HG03135 (cell line): Measurements from ENCODE around the gene METTL26.

Source experiments
- ATAC-seq: cut with Tn5 transposase; IDR thresholded peaks from one replicate; pipeline ENCODE4 v1.9.1; 2021; ENCODE audit warnings: mild to moderate bottlenecking, moderate library complexity; ENCODE audit not compliant: unreplicated experiment

METTL26 gene

DNA sequence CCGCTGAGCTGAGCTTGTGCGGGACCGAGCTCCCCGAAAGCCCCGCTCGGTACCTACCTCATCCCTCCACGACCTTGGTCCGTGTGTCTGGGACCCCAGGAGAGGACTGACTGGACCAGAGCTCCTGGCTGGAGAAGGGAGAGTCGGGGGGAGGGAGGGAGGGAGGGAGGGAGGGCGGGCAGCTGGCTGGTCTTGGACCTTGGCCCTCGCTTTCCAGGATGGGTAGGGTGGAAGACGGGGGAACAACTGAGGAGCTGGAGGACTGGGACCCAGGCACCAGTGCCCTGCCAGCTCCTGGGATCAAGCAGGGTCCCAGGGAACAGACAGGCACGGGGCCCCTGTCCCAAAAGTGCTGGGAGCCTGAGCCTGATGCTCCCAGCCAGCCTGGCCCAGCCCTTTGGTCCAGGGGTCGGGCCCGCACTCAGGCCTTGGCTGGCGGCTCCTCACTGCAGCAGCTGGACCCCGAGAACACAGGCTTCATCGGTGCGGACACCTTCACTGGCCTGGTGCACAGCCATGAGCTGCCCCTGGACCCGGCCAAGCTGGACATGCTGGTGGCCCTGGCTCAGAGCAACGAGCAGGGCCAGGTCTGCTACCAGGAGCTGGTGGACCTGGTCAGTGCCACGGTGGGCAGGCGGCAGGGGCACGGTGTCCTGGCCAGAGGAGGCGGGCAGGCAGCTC, 39.9 kb upstream of the METTL26 start:
- ATAC-seq, result no peak

DNA sequence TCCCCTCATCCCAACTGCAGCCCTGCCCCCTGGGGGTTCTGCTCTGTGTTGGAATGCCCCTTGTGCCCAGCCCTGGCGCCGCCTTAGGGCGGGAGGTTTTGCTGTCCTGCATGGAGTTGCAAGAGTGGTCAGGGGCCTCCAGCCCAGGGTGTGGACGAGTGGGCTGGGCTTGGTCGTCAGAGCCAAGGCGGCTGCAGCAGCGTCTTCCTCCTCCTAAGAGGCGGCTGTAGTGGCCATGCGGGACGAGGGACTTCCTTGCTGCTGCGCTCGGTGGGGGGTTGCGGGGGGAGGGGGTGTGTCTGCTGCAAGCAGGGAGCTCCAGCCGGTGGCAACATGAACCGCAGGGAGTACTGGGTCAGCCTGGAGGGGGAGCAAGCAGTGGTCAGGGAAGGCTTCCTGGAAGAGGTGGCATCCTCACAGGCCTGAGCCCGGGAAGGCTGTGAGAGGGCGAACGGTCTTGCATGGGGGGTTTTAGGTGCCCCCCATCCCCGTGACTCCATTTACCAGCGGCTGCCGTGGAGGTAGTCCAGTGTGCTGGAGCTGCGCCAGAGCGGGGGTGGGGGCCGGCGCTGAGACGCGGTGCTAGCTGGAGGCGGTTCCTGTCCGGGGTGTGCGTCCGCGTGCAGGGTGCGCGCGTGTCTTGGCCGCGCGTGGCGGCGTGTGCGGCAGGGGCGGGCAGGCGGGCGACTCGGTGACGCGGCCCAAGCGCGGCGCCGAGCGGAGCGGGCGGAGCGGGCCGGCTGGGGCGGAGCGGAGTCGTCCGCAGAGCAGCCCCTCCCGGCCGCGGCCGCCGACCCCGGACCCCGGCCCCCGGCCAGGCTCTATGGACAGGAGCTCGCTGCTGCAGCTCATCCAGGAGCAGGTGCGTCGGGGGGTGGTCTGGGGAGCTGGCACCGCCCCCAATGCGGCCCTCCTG, 39.1 kb upstream of the METTL26 start, which contains the start of gene RHBDL1:
TSS of gene RHBDL1 (plus strand) at position 704 of the 916 bp plus-strand sequence. CDS start at position 824, 120 bp downstream.
- no peak for ATAC-seq

DNA sequence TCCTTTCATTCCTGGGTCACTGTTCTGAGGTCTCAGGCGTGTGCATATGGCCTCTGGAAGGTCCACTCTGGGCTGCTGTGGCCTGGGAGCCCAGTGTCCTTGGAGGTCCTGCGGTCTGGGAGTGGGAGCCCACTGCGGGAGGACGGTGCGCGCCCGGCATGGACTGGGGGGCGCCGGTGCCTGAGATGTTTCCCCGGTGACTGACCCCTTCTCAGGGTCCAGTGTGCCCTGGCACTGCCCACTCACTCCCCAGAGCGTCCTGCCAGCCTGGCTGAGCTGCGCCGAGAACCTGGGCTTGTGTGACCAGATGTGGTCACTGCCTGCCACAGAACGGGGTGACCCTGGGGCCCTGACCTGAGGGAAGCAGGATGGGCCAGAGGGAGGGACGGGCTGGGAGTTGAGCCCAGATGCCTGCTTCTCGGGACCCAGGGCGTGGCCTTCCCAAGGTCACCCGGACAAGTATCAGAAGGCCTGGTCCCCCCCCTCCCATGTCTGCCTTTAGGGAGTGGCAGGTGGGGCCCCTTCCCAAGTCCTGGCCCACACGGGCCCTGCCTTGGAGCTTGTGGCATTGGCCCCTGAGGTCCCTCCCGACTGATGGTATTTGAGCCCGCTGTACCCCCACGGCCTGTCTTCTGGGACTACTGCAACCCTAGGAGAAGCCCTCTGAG, 38.2 kb upstream of the METTL26 start:
- ATAC-seq, result no peak

DNA sequence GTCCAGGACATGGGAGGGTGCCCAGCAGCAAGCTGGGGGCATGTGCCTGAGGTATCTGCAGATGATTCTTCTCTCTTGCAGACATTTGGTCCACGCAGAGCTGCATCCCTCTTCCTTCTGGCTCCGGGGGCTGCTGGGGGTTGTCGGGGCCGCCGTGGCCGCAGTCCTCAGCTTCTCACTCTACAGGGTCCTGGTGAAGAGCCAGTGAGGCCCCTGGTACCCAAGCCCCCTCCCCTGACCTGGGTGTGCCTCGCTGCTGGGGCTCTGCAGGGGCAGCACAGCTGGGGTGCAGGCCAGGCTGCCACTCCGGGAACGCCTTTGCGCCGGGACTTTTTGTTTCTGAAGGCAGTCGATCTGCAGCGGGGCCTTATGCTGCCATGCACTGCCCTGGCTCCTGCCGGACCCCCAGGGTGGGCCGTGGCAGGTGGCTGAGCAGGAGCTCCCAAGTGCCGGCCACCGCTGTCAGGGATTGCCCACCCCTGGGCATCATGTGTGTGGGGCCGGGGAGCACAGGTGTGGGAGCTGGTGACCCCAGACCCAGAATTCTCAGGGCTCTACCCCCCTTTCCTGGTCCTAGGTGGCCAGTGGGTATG, 37.4 kb upstream of the METTL26 start:
- no peak for ATAC-seq

DNA sequence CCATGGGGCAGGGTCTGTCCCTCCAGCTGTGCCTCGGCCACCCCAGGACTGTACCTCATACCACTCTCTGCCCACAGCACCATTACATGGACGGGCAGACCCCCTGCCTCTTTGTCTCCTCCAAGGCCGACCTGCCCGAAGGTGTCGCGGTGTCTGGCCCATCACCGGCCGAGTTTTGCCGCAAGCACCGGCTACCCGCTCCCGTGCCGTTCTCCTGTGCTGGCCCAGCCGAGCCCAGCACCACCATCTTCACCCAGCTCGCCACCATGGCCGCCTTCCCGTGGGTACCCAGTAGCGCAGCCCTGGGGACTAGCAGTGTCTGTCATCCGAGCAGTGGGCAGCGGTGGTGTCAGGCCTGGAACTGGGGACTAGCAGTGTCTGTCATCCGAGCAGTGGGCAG, 36.7 kb upstream of the METTL26 start:
- ATAC-seq, result no peak

DNA sequence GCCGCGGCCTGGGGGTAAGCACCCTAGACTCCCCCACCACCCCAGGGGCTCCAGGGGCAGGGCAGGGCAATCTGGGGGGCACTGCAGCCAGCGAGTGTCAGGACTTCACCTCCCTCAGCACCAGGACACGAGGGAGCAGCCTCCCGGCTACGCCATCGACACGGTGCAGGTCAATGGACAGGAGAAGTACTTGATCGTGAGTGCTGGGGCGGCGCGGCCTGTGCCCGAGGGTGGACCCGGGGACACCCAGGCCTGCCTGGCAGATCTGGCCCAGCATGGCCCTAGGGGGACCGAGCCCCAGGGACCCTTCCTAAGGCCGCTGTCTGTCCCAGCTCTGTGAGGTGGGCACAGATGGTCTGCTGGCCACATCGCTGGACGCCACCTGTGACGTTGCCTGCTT, 36.3 kb upstream of the METTL26 start:
- no peak for ATAC-seq

DNA sequence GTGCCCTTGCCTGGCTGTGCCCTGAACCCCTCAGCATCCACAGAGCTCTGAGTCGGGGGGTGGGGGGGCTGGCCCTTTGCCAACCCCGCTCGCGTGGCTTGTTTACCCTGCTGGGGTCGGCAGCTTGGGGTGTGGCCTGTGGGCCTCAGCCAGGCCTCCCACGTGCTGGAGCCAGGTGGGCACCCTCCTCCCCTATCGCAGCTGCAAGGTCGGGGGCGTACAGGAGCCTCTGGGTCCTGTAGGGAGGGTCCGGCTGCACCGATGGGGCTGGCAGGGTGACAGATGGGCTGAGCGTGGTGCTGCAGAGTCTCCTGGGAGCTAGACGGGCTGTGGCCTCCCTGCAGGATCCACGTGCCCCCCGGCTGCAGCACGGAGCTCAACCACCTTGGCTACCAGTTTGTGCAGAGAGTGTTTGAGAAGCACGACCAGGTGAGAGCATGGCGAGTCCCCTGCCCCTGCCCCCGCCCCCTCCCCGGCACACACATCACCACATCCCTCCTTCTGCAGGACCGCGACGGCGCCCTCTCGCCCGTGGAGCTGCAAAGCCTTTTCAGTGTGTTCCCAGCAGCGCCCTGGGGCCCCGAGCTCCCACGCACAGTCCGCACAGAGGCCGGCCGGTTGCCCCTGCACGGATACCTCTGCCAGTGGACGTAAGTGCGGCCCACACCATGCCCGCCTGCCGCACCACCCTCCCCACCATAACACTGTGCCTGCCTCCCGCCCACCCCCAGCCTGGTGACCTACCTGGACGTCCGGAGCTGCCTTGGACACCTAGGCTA, 35.4 kb upstream of the METTL26 start:
- no peak for ATAC-seq

DNA sequence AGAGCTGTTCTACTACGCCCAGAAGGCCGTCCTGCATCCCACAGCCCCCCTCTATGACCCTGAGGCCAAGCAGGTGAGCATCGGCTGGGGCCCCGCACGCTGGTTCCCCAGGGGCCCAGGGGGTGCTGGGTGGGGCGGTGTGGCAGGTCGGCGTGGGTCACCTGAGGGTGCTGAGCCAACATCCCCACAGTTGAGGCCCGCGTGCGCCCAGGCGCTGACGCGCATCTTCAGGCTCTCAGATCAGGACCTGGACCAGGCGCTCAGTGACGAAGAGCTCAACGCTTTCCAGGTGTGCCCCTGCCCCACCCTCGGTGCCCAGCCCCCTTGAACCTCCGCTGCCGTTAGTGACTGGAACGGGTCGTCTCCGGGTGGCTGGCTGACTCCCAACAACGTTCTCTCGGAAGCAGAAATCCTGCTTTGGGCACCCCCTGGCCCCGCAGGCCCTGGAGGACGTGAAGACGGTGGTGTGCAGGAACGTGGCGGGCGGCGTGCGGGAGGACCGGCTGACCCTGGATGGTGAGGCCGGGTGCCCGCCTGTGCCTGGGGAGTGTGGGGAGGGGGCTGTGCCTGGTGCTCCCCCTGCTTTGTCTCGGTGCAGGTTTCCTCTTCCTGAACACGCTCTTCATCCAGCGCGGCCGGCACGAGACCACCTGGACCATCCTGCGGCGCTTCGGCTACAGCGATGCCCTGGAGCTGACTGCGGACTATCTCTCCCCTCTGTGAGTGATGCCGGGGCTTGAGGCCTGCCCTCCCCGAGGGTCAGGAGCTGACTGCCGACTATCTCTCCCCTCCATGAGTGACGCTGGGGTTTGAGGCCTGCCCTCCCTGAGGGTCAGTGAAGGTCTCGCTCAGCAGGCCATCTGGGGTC, 34.6 kb upstream of the METTL26 start:
- ATAC-seq, result no peak

DNA sequence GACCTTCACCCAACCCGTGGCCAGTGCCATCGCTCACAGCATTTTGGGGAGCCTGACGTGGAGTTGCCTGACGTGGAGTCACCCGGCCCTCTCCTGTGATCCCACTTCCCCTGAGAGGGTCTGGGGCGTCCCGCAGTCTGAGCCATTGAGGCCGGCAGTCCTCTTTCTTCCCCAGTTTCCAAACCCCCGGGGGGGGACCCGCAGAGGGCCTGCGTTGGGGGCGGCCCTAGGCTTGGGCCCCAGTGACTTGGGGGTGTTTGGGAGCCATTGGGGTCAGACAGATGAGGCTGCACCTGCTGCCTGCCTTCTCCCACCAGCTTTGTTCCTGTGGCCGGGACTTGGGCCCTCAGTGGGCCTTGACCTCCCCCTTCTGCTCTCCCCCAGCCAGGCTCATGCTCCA, 33.6 kb upstream of the METTL26 start:
- ATAC-seq, result no peak

DNA sequence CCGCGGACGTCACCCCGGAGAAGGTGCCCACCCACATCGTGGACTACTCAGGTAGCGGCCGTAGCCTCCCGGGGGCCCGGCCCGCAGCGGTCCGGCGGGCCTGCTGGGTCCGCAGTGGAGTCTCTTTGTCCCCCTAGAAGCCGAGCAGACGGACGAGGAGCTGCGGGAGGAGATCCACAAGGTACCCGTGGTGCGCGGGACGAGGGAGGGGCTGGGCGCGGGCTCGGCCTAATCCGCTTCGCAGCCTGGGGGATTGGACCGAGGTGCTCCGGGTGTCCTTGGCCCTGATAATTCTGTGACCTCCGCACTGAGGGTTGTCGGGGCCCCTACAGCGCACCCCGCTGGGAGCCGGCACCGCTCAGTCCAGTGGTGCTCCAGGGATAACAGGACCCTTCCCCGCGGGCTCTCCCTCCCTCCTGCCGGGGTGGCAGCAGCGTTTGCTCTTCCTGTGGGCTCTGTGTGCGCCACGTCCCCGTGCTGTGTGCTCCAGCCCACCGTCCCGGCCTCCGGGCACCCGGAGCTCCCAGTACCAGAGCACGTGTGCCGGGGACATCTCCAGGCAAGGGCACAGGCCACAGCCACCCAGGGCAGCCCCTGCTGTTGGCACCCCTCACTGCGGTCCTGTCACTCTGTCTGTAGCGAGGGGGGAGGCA, 32.5 kb upstream of the METTL26 start:
- ATAC-seq, result no peak

DNA sequence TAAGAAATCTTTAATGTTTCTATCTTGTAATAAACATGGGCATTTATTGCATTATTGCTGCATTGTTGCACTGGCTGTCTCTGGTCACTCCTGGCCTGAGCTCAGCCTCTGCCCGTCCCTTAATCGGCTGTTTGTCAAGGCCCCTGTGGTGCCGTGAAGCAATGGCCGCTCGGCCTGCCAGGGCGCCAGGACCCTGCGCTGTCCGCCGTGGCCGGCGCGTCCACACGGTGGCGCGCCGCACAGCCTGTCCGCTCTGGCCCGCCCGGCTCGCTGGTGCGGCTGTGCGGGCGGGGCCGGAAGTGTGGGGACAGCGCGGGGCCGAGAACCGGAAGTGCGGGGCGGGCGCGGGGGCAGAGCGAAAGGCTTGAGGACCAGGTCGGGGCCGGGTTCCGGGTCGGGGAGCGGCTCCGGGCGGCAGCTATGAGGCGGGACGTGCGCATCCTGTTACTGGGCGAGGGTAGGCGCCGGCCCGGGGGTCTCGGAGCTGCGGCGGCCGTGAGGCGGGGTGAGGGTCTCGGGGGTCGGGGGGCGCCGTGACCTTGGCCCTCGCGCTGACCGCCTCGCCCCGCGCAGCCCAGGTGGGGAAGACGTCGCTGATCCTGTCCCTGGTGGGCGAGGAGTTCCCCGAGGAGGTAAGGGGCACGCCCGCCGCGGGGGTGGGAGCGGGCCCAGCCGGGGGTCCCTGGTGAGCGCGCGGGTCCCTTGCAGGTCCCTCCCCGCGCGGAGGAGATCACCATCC, 31.8 kb upstream of the METTL26 start, which contains the start of gene RHOT2:
TSS of gene RHOT2 (plus strand) at position 353 of the 739 bp plus-strand sequence. CDS start at position 421, 68 bp downstream.
- peak; percentile 75 for ATAC-seq

DNA sequence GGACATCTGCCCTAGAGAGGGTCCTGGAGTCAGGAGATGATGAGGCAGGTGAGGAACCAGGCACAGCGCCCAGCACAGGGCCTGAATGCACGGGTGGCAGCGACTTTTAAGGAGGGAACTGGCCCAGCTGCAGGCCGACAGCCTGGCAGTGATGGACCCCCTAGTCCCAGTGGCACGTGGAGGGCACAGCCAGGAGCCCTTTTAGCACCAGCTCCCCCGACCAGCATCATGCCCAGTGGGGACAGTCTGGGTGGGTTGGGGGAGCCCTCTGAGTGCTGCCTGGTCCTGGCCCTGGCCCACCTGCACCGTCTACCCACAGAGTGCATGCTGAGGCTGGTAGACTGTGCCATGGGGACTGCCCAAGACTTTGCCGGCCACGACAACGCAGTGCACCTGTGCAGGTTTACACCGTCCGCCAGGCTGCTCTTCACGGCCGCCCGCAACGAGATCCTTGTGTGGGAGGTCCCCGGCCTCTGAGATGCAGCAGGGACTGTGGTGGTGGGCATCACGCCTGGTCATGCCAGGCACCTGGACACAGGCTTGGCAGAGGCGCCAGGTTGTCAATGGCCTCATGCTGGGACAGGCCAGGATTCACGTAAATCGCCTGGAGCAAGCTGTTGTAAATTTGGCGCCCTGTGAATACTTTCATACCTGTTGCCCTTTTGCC, 31.1 kb upstream of the METTL26 start:
- ATAC-seq, result no peak

DNA sequence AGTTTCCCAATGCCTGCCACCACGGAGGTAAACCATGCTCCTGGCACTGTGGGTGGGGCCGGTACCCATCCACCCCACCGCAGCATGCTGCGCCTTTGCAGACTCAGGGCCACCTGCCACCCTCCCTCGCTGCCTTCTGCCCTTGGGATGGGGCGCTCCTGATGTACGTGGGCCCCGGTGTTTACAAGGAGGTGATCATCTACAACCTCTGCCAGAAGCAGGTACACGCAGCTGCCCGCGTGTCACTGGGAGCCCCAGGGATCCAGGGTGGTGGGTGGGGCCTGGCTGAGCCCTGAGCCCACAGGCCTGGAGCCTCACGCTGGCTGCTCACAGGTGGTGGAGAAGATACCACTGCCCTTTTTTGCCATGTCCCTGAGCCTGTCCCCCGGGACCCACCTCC, 30.5 kb upstream of the METTL26 start:
- no peak for ATAC-seq

DNA sequence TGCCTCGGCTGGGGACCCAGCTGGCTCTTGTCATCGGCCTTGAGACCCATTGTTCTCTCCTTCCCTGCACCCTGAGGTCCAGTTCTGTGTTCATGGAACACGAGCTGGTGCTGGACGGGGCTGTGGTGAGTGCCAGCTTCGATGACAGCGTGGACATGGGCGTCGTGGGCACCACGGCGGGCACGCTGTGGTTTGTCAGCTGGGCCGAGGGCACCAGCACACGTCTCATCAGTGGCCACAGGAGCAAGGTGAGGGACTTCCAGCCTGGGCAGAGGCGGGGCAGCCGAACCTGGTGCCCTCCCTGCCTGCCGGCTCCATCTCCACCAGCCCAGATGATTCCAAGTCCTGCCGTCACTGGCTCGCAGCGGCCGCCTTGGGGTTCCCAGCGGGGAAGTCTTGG, 26.5 kb upstream of the METTL26 start:
- ATAC-seq, result no peak

DNA sequence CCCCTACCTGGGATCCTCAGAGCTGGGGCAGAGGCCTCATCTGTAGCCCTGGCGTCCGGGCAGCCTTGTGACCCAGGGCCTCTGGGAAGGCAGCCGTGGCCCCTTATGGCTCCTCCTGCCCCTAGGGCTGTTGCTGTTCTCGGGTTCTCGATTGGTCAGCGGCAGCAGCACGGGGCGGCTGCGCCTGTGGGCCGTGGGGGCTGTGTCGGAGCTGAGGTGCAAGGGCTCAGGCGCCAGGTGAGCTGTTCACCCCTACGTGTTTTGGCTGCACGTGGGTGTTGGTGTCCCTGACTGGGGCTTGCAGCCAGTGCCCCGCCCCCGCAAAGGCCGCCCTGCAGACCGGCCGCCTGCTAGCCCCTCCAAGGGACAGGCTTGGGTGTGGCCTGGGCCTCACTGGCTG, 26.0 kb upstream of the METTL26 start:
- ATAC-seq, result no peak

DNA sequence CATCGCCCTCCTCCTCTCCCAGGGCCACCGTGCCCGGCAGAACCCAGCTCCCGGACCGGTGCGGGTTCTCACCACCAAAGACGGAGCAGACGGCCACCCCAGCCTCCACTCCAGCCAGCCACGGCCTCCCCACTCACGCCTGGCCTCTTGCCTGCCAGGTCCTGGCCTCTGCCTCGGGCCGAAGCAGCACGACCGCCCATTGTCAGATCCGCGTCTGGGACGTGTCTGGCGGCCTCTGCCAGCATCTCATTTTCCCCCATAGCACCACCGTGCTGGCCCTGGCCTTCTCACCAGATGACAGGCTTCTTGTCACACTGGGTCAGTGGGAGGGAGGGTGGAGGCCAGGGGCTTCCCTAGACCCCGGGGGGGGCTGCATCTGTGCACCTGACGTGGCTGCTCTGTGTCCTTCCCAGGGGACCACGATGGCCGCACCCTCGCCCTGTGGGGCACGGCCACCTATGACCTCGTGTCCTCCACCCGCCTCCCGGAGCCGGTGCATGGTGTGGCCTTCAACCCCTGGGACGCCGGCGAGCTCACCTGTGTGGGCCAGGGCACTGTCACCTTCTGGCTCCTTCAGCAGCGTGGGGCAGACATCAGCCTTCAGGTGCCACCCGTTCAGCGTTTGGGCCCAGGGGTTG, 25.2 kb upstream of the METTL26 start:
- ATAC-seq, result no peak
